Measurements from ENCODE around the gene MGAT5.

MGAT5 gene

GRCh38 chr2:134466141-134466540, 212.3 kb downstream of the MGAT5 start:
- peak; percentile 46 for TF ChIP-seq CTCF (IDR thresholded peaks at IDR 0.05)

GRCh38 chr2:134468164-134468563, 214.3 kb downstream of the MGAT5 start:
- no peak for TF ChIP-seq CTCF (IDR thresholded peaks at IDR 0.05)

DNA sequence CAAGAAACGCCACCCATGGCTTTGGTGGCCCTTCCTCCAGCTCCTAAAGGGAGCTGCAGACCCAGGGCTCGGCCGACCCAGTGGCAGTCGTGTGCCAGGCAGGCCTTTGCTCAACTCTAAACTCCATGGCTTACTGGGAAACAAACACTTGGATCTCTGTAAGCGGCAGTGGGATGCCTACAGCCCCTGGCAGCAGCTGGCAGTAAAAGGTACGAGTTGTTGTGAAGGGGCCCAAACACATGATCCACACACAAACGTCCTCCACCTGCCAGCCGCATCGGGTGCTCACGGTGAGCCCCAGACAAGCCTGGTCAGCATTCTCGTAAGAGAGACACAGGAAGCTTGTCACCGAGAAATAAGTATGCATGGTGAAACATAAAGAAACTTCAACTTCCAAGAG, 214.9 kb downstream of the MGAT5 start:
- TF ChIP-seq CTCF (IDR thresholded peaks at IDR 0.05): no peak

- no peak for TF ChIP-seq CTCF (IDR thresholded peaks at IDR 0.05)
These were observed 215.7 kb downstream of the MGAT5 start for GRCh38 chr2:134469516-134470115.

DNA sequence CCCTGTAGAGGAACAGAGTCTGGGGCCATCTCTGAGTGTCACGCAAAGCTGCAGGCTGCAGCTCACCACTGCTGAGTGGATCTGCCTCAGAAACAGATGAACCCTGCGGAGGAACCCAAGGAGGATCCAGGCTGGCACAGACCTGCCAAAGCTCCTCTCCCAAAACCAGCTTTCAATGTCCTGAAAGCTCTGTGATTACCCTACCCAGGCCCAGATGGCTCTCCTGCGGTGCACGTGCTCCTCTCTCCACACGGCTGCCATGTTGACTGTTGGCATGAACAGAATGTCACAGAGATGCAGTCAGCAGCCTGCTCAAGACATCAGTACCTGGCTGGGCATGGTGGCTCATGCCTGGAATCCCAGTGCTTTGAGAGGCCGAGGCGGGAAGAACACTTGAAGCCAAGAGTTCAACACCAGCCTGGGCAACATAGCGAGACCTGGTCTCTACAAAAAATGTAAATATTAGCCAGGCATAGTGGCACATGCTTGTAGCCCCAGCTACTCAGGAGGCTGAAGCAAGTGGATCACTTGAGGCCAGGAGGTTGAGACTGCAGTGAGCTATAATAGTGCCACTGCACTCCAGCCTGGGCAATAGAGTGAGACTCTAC, 216.8 kb downstream of the MGAT5 start:
- no peak for TF ChIP-seq CTCF (IDR thresholded peaks at IDR 0.05)

- no peak for TF ChIP-seq CTCF (IDR thresholded peaks at IDR 0.05)
These were observed 225.9 kb downstream of the MGAT5 start for GRCh38 chr2:134479696-134480330.

DNA sequence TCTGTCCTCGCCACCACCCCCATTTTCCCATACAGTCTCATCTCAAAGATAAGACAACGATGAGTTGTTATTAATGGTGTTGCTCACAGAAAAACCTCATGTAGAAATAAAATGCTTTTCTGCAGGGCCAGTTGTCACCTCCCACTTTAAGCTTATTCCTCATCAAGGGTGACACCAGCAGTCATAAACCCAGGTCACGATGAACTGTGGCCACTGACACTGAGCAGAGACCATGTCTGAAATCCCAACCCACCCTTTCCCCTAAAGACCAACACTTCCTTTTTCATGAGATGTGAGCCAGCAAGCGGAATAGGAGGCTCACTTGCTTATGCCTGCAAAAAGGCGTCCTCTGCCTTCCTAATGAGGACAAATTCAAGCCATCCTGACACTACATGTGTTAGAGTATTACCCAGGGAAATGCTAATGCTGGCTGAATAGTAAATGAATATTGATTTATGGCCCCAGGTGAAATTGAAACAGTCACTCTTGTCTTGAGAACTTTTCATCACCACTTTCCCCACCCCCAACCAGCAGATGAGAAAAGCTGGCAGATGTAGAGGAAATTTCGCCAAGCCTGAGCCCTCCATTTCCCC, 228.4 kb downstream of the MGAT5 start:
- no peak for TF ChIP-seq CTCF (IDR thresholded peaks at IDR 0.05)
